T47D (cell line): Measurements from ENCODE around the gene ATP5PO.

Experiments
- DNase-seq, 2 experiments: peaks; one replicate each; pipeline versions ENCODE4 v3.0.0 to v3.0.0-alpha.2; 2011 to 2012; ENCODE audit warnings: low read depth in 1 of 2, low spot score in 1 of 2
- JUND ChIP-seq: IDR thresholded peaks from 2 replicates; pipeline ENCODE4 v1.6.1; 2012; ENCODE audit warnings: low read depth
- in situ Hi-C: cut with HindIII; loops from 2 replicates; pipeline ENCODE4 v1.10.0; 2016; ENCODE audit warnings: low sequenced_read_pairs, low pct_unique_long_range_greater_than_20kb

The ATP5PO gene

GRCh38 chr21:33856893-33857527 is 58.6 kb downstream of the ATP5PO start:
- no peak for TF ChIP-seq JUND
- in situ Hi-C loops = no loop called here

GRCh38 chr21:33855190-33855589 is 60.4 kb downstream of the ATP5PO start:
- no peak for TF ChIP-seq JUND
- DNase-seq = no peak
- in situ Hi-C loops = no loop called here

More at GRCh38 chr21:33856893-33857527, 58.6 kb downstream of the ATP5PO start:
- no peak for DNase-seq

GRCh38 chr21:33854604-33855003 is 61.0 kb downstream of the ATP5PO start:
- no peak for TF ChIP-seq JUND
- DNase-seq = peak in 1 of 2 experiments; percentile 20
- in situ Hi-C loops = no loop called here
